H9 (cell line): Measurements from ENCODE around the gene LAMB4. TPM values are rescaled to one million over a fixed set of nuclear protein-coding genes. Genes with fewer than 3 reads are reported as not detected.

Experiments
- DNase-seq: peaks from one replicate; pipeline ENCODE4 v3.0.0-alpha.2; 2017
- H2AFZ ChIP-seq: one replicate; pipeline ENCODE4 v1.6.1; 2013; ENCODE audit warnings: mild to moderate bottlenecking, low read length, control low read depth, moderate library complexity
- H2AK5ac ChIP-seq: 2 replicates; pipeline ENCODE4 v1.6.1; 2013; ENCODE audit warnings: low read length, control low read depth, mixed read lengths; ENCODE audit not compliant: insufficient read length
- H2BK120ac ChIP-seq: one replicate; pipeline ENCODE4 v1.6.1; 2013; ENCODE audit warnings: low read depth, mild to moderate bottlenecking, low read length, control low read depth, inconsistent platforms; ENCODE audit not compliant: poor library complexity, severe bottlenecking
- H2BK12ac ChIP-seq: 2 replicates; pipeline ENCODE4 v1.6.1; 2013; ENCODE audit warnings: low read length, control low read depth, mixed read lengths, low read depth; ENCODE audit not compliant: insufficient read length
- H2BK15ac ChIP-seq: 2 replicates; pipeline ENCODE4 v1.6.1; 2013; ENCODE audit warnings: low read depth, low read length, control low read depth
- H2BK20ac ChIP-seq: one replicate; pipeline ENCODE4 v1.6.1; 2013; ENCODE audit warnings: low read depth, mild to moderate bottlenecking, low read length, control low read depth, inconsistent platforms; ENCODE audit not compliant: poor library complexity, severe bottlenecking
- H2BK5ac ChIP-seq: 2 replicates; pipeline ENCODE4 v1.6.1; 2013; ENCODE audit warnings: low read length, control low read depth, mixed read lengths; ENCODE audit not compliant: insufficient read length
- H3K14ac ChIP-seq: 2 replicates; pipeline ENCODE4 v1.6.1; 2013; ENCODE audit warnings: low read length, control low read depth; ENCODE audit not compliant: insufficient read depth
- H3K18ac ChIP-seq: 2 replicates; pipeline ENCODE4 v1.6.1; 2013; ENCODE audit warnings: low read depth, mild to moderate bottlenecking, mixed read lengths, low read length, control low read depth; ENCODE audit not compliant: insufficient read length
- H3K23ac ChIP-seq: 2 replicates; pipeline ENCODE4 v1.6.1; 2013; ENCODE audit warnings: low read length, control low read depth, mixed read lengths, low read depth; ENCODE audit not compliant: insufficient read length
- H3K23me2 ChIP-seq: 2 replicates; pipeline ENCODE4 v1.6.1; 2013; ENCODE audit warnings: low read depth, mild to moderate bottlenecking, mixed read lengths, low read length, control low read depth; ENCODE audit not compliant: insufficient read length, poor library complexity, severe bottlenecking
- H3K27ac ChIP-seq: 2 replicates; pipeline ENCODE4 v1.5.1; 2013; ENCODE audit warnings: low read length, control low read depth, mixed read lengths, low read depth; ENCODE audit not compliant: insufficient read length
- H3K27me3 ChIP-seq: 2 replicates; pipeline ENCODE4 v1.6.1; 2013; ENCODE audit warnings: low read length, control low read depth, inconsistent platforms; ENCODE audit not compliant: insufficient read depth
- H3K4ac ChIP-seq: 2 replicates; pipeline ENCODE4 v1.6.1; 2013; ENCODE audit warnings: low read depth, mild to moderate bottlenecking, control low read depth, inconsistent platforms, low read length, moderate library complexity
- H3K4me1 ChIP-seq: 2 replicates; pipeline ENCODE4 v1.6.1; 2013; ENCODE audit warnings: low read length, control low read depth, inconsistent platforms; ENCODE audit not compliant: insufficient read depth
- H3K4me2 ChIP-seq: 2 replicates; pipeline ENCODE4 v1.6.1; 2013; ENCODE audit warnings: low read length, control low read depth, mixed read lengths; ENCODE audit not compliant: insufficient read length, insufficient read depth
- H3K56ac ChIP-seq: 2 replicates; pipeline ENCODE4 v1.6.1; 2013; ENCODE audit warnings: low read depth, mild to moderate bottlenecking, mixed read lengths, low read length, control low read depth; ENCODE audit not compliant: insufficient read length
- H3K79me1 ChIP-seq: 2 replicates; pipeline ENCODE4 v1.6.1; 2013; ENCODE audit warnings: low read depth, mild to moderate bottlenecking, moderate library complexity, low read length, control low read depth, inconsistent platforms; ENCODE audit not compliant: insufficient read depth, poor library complexity, severe bottlenecking
- H3K79me2 ChIP-seq: 2 replicates; pipeline ENCODE4 v1.6.1; 2013; ENCODE audit warnings: low read length, control low read depth, inconsistent platforms; ENCODE audit not compliant: insufficient read depth
- H3K9ac ChIP-seq: 2 replicates; pipeline ENCODE4 v1.6.1; 2013; ENCODE audit warnings: low read length, control low read depth, mixed read lengths; ENCODE audit not compliant: insufficient read length; ENCODE audit errors: extremely low read depth
- H3K9me3 ChIP-seq: one replicate; pipeline ENCODE4 v1.6.1; 2013; ENCODE audit warnings: low read depth, low read length, inconsistent platforms; ENCODE audit not compliant: control insufficient read depth
- H3T11ph ChIP-seq: one replicate; pipeline ENCODE4 v1.6.1; 2013; ENCODE audit warnings: mild to moderate bottlenecking, low read length, control low read depth, inconsistent platforms
- H4K20me1 ChIP-seq: one replicate; pipeline ENCODE4 v1.6.1; 2013; ENCODE audit not compliant: control insufficient read depth, insufficient read length, insufficient read depth
- H4K5ac ChIP-seq: 2 replicates; pipeline ENCODE4 v1.6.1; 2013; ENCODE audit warnings: low read depth, mild to moderate bottlenecking, mixed read lengths, low read length, control low read depth; ENCODE audit not compliant: insufficient read length
- H4K8ac ChIP-seq: replicated peaks from 2 replicates; pipeline ENCODE4 v1.6.1; 2013; ENCODE audit warnings: low read length, control low read depth, mixed read lengths, low read depth; ENCODE audit not compliant: insufficient read length
- H4K91ac ChIP-seq: 2 replicates; pipeline ENCODE4 v1.6.1; 2013; ENCODE audit warnings: low read depth, mild to moderate bottlenecking, moderate library complexity, mixed read lengths, low read length, control low read depth; ENCODE audit not compliant: insufficient read length
- H3K27ac Mint-ChIP-seq, 3 experiments: 2 replicates in 2 of 3; 3 replicates in 1 of 3; pipeline ENCODE4 v1.8.0; 2020 to 2021; ENCODE audit warnings: mixed read lengths in 3 of 3, mild to moderate bottlenecking in 1 of 3, moderate library complexity in 1 of 3
- H3K27me3 Mint-ChIP-seq: 2 replicates; pipeline ENCODE4 v1.8.0; 2021; ENCODE audit warnings: low read depth, mild to moderate bottlenecking, moderate library complexity, mixed read lengths
- H3K36me3 Mint-ChIP-seq, 3 experiments: 2 replicates in 2 of 3; 3 replicates in 1 of 3; pipeline ENCODE4 v1.8.0; 2020 to 2021; ENCODE audit warnings: low read depth in 3 of 3, mixed read lengths in 3 of 3; ENCODE audit not compliant: insufficient read depth in 1 of 3
- H3K4me1 Mint-ChIP-seq, 2 experiments: 2 replicates each; pipeline ENCODE4 v1.8.0; 2020; ENCODE audit warnings: mixed read lengths in 2 of 2
- H3K4me3 Mint-ChIP-seq, 2 experiments: 2 replicates in 1 of 2; 3 replicates in 1 of 2; pipeline ENCODE4 v1.8.0; 2020 to 2021; ENCODE audit warnings: mild to moderate bottlenecking in 2 of 2, mixed read lengths in 2 of 2, moderate library complexity in 1 of 2
- H3K9me3 Mint-ChIP-seq, 2 experiments: 2 replicates in 1 of 2; 3 replicates in 1 of 2; pipeline ENCODE4 v1.8.0; 2020; ENCODE audit warnings: mild to moderate bottlenecking in 2 of 2, mixed read lengths in 2 of 2, moderate library complexity in 1 of 2
- CTCF ChIP-seq: fragments of 200-600 bp; sonication (generic); conservative IDR thresholded peaks from 3 replicates; pipeline ENCODE4 v1.8.0; 2021; ENCODE audit warnings: antibody characterized with exemption, mild to moderate bottlenecking
- WGBS: extraction: QIAGEN DNeasy Blood & Tissue Kit; methylation state at CpG from one replicate; pipeline ENCODE4 v1.1.7; 2013; ENCODE audit warnings: missing lambda C conversion rate, low lambda C conversion rate, mixed read lengths; ENCODE audit not compliant: insufficient read length; ENCODE audit errors: extremely low coverage; 5-methylcytosine and 5-hydroxymethylcytosine counted together
- total RNA-seq: library from RNA; stranded (reverse); gene quantifications from 2 replicates; pipeline ENCODE4 v1.2.1, GENCODE V29; 2021

LAMB4 gene
- total RNA-seq, 1 experiment from 2014 or later, result not detected

GRCh38 chr7:108147031-108147563, 16.9 kb upstream of the LAMB4 start:
- Histone ChIP-seq H2BK12ac (no peak overlapping the region), H3K9ac (no peak overlapping the region), H3K56ac (no peak overlapping the region), H3K4me1 (no peaks in the 10 kb centered on the region), H3K9me3 (no peaks in the 10 kb centered on the region), H3K14ac (no peak overlapping the region), H2BK20ac (no peak overlapping the region), H2AFZ (no peak overlapping the region), H3K18ac (no peak overlapping the region), H3T11ph (no peak overlapping the region), H3K4me2 (no peak overlapping the region), H2BK120ac (no peak overlapping the region), H3K23ac (no peak overlapping the region), H3K27ac (no peak overlapping the region), H2BK15ac (no peak overlapping the region), H3K23me2 (peaks cover 3% of the 10 kb centered on the region), H3K79me1 (no peaks in the 10 kb centered on the region), H3K79me2 (no peaks in the 10 kb centered on the region), H3K27me3 (no peaks in the 10 kb centered on the region), H2BK5ac (no peak overlapping the region), H4K8ac (no peak overlapping the region), H4K20me1 (no peaks in the 10 kb centered on the region), H4K5ac (no peak overlapping the region), H4K91ac (no peak overlapping the region), H2AK5ac (no peak overlapping the region), H3K4ac (no peak overlapping the region)
- no CpG with 5 or more reads among the region's 6 CpGs for WGBS
- no peak for TF ChIP-seq CTCF
- Mint-ChIP-seq H3K36me3 (no peaks in the 10 kb centered on the region), H3K4me1 (peaks cover 4% of the 10 kb centered on the region in 2 experiments; a peak in 2 of 4 replicates), H3K27ac (no peak overlapping the region), H3K4me3 (no peak overlapping the region), H3K27me3 (no peaks in the 10 kb centered on the region), H3K9me3 (no peaks in the 10 kb centered on the region)
- DNase-seq, result no peak
